Spleen (tissue), 7 donors: ENCODE data around the gene MRPL4.

Experiments used
- POLR2A ChIP-seq, 3 donors: fragments of 450-650 bp; IDR thresholded peaks; one replicate each; pipeline ENCODE4 v1.5.1; 2017; ENCODE audit warnings: antibody characterized with exemption in 3 of 3, mild to moderate bottlenecking in 1 of 3
- POLR2AphosphoS5 ChIP-seq, 3 donors: sonication (generic); formaldehyde crosslinking; IDR thresholded peaks; one replicate each; pipeline ENCODE4 v1.5.1; 2017; ENCODE audit warnings: antibody characterized with exemption in 3 of 3
- TF ChIP-seq, protein P1 (sequence below), 11 experiments: fragments of 200-600 bp in 7 of 11; fragments of 450-650 bp in 4 of 11; sonication (generic) in 4 of 11; IDR thresholded peaks in 8 of 11; conservative IDR thresholded peaks in 3 of 11; 1 replicate in 7 of 11; 2 replicates in 4 of 11; pipeline versions ENCODE4 v1.4.0 to v1.8.0; 2016 to 2021; ENCODE audit warnings: antibody characterized with exemption in 11 of 11, inconsistent platforms in 4 of 11, mild to moderate bottlenecking in 1 of 11
- donor health status: DM: no; HTN: no; CAD: no; lungs with moderate emphysema.
- donor health status: DM: no; HTN: no; CAD: no.
- donor health status: DM: no; HTN: no; CAD: no.

DNA sequence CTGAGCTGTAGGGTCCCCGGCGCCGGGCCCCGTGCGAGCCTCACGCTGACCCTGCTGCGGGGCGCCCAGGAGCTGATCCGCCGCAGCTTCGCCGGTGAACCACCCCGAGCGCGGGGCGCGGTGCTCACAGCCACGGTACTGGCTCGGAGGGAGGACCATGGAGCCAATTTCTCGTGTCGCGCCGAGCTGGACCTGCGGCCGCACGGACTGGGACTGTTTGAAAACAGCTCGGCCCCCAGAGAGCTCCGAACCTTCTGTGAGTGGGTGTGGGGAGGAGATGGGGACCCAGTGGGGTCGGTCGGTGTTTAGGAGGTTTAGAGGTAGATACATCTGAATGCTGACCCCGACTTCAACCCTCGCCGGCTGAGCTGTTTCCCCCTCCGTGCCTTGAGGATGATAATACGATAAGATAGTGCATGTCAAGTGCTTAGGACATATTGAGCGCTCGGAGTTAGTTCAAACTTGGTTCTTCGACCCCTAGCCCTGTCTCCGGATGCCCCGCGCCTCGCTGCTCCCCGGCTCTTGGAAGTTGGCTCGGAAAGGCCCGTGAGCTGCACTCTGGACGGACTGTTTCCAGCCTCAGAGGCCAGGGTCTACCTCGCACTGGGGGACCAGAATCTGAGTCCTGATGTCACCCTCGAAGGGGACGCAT, 39.7 kb downstream of the MRPL4 start:
- TF ChIP-seq, protein P1, sequence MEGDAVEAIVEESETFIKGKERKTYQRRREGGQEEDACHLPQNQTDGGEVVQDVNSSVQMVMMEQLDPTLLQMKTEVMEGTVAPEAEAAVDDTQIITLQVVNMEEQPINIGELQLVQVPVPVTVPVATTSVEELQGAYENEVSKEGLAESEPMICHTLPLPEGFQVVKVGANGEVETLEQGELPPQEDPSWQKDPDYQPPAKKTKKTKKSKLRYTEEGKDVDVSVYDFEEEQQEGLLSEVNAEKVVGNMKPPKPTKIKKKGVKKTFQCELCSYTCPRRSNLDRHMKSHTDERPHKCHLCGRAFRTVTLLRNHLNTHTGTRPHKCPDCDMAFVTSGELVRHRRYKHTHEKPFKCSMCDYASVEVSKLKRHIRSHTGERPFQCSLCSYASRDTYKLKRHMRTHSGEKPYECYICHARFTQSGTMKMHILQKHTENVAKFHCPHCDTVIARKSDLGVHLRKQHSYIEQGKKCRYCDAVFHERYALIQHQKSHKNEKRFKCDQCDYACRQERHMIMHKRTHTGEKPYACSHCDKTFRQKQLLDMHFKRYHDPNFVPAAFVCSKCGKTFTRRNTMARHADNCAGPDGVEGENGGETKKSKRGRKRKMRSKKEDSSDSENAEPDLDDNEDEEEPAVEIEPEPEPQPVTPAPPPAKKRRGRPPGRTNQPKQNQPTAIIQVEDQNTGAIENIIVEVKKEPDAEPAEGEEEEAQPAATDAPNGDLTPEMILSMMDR (IDR thresholded peaks at IDR 0.05 in 8 of 11, conservative IDR thresholded peaks at IDR 0.05 in 3 of 11): no peak
- TF ChIP-seq POLR2A (IDR thresholded peaks at IDR 0.05) (no peak), POLR2AphosphoS5 (IDR thresholded peaks at IDR 0.05) (no peak)
